ENCODE data around the gene ATXN7L1.

ATXN7L1 gene

GRCh38 chr7:105825371-105825770 is 51.0 kb downstream of the ATXN7L1 start:
- TF ChIP-seq TCF12 (IDR thresholded peaks at IDR 0.05; ENCODE audit: low read depth) (no peak), TEAD4 (IDR thresholded peaks at IDR 0.05) (no peak), USF1 (IDR thresholded peaks at IDR 0.05) (no peak), YY1 (IDR thresholded peaks at IDR 0.05; ENCODE audit: low read depth) (no peak), NFIC (IDR thresholded peaks at IDR 0.05) (no peak), CREB1 (IDR thresholded peaks at IDR 0.05; ENCODE audit: low read depth) (no peak)

- TF ChIP-seq FOXM1 (IDR thresholded peaks at IDR 0.05; ENCODE audit: borderline replicate concordance, low read depth) (no peak), RAD21 (IDR thresholded peaks at IDR 0.05; ENCODE audit: low read depth) (no peak), ZBTB7A (IDR thresholded peaks at IDR 0.05; ENCODE audit: low read depth) (no peak), USF1 (IDR thresholded peaks at IDR 0.05) (no peak), NFIC (IDR thresholded peaks at IDR 0.05) (no peak), MAX (IDR thresholded peaks at IDR 0.05) (no peak), TEAD4 (IDR thresholded peaks at IDR 0.05) (no peak), CREB1 (IDR thresholded peaks at IDR 0.05; ENCODE audit: low read depth) (no peak), TAF1 (IDR thresholded peaks at IDR 0.05; ENCODE audit: low read depth) (no peak), YY1 (IDR thresholded peaks at IDR 0.05; ENCODE audit: low read depth) (no peak), REST (IDR thresholded peaks at IDR 0.05; ENCODE audit: low read depth) (no peak), TCF12 (IDR thresholded peaks at IDR 0.05; ENCODE audit: low read depth) (no peak), CEBPB (IDR thresholded peaks at IDR 0.05) (no peak), EGR1 (IDR thresholded peaks at IDR 0.05) (no peak)
Measured at GRCh38 chr7:105822806-105823205, 53.6 kb downstream of the ATXN7L1 start.

GRCh38 chr7:105821527-105821926 is 54.9 kb downstream of the ATXN7L1 start:
- TF ChIP-seq TEAD4 (IDR thresholded peaks at IDR 0.05) (no peak), REST (IDR thresholded peaks at IDR 0.05; ENCODE audit: low read depth) (no peak), CEBPB (IDR thresholded peaks at IDR 0.05) (no peak), EGR1 (IDR thresholded peaks at IDR 0.05) (no peak), MAX (IDR thresholded peaks at IDR 0.05) (no peak), EP300 (IDR thresholded peaks at IDR 0.05; ENCODE audit: borderline replicate concordance) (no peak), TAF1 (IDR thresholded peaks at IDR 0.05; ENCODE audit: low read depth) (no peak), CREB1 (IDR thresholded peaks at IDR 0.05; ENCODE audit: low read depth) (no peak), NFIC (IDR thresholded peaks at IDR 0.05) (no peak)

GRCh38 chr7:105820363-105821066 is 55.9 kb downstream of the ATXN7L1 start:
- no peak for TF ChIP-seq RAD21 (IDR thresholded peaks at IDR 0.05; ENCODE audit: low read depth)
- TF ChIP-seq MAX (IDR thresholded peaks at IDR 0.05), result no peak
- no peak for TF ChIP-seq TCF12 (IDR thresholded peaks at IDR 0.05; ENCODE audit: low read depth)
- TF ChIP-seq USF1 (IDR thresholded peaks at IDR 0.05), result no peak

GRCh38 chr7:105819559-105819958 is 56.8 kb downstream of the ATXN7L1 start:
- TF ChIP-seq MAX (IDR thresholded peaks at IDR 0.05) (no peak), FOXM1 (IDR thresholded peaks at IDR 0.05; ENCODE audit: borderline replicate concordance, low read depth) (no peak), RAD21 (IDR thresholded peaks at IDR 0.05; ENCODE audit: low read depth) (no peak), TCF12 (IDR thresholded peaks at IDR 0.05; ENCODE audit: low read depth) (no peak), EP300 (IDR thresholded peaks at IDR 0.05; ENCODE audit: borderline replicate concordance) (no peak), NFIC (IDR thresholded peaks at IDR 0.05) (no peak), USF1 (IDR thresholded peaks at IDR 0.05) (no peak), YY1 (IDR thresholded peaks at IDR 0.05; ENCODE audit: low read depth) (no peak), CREB1 (IDR thresholded peaks at IDR 0.05; ENCODE audit: low read depth) (no peak), REST (IDR thresholded peaks at IDR 0.05; ENCODE audit: low read depth) (no peak), TAF1 (IDR thresholded peaks at IDR 0.05; ENCODE audit: low read depth) (no peak), ZBTB7A (IDR thresholded peaks at IDR 0.05; ENCODE audit: low read depth) (no peak), EGR1 (IDR thresholded peaks at IDR 0.05) (no peak), TEAD4 (IDR thresholded peaks at IDR 0.05) (no peak), CEBPB (IDR thresholded peaks at IDR 0.05) (no peak)

All from Ishikawa (cell line).